ENCODE data around the gene TMC8.

Gene TMC8

DNA sequence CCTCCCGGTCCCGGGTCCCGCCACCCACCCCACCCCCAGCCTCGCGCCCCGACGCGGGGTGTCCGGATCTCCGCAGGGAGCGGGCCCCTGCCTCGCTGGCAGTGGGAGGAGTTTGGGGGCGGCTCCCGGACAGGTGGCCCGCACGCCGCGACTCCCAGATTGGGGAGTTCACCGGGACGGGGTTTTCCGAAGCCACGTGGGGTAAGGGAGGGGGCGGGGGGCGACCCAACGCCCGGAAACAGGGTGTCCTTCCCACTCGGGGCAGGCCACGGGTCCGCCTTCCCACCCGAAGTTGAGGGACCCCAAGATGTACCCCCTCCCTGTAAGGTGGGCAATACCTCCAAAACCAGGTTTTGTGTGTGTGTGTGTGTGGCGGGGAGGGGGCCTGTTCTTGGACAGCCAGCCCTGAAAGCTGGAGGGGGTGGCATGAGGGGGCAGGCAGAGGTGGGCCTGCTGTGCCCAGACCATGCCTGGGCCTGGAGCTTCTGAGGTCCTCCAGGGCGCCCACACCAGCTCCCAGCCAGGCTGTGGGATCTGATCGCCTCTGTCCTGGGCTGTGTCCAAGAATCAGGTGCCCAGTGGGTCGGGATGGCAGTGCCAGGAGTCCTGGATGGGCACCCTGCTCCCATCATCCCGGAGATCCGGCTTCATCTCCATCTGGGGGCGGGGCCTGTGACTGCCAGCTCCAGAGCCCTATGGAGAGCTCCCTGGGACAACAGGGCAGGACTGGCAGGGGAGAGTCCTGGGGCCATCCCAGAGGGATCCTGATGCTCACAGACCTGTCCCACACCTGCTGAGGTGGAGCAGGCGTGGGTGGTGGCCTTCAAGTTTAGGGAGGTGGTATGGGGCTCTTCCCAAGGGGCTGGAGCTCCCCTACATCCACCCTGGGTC lies 38.6 kb downstream of the TMC8 start (continued):
- TF ChIP-seq KLF1 (tag by site-specific recombination; IDR thresholded peaks at IDR 0.05), result peak; percentile 51; the same call in 1 of the 2 replicates
- TF ChIP-seq GFI1B (tag by site-specific recombination; IDR thresholded peaks at IDR 0.05), result no peak
- TF ChIP-seq ZNF76 (tag by site-specific recombination; IDR thresholded peaks at IDR 0.05; ENCODE audit: borderline replicate concordance, low read depth), result peak; percentile 20; the same call in 1 of the 2 replicates
- no peak for TF ChIP-seq ZNF138 (tag by site-specific recombination; IDR thresholded peaks at IDR 0.05; ENCODE audit: borderline replicate concordance)
- TF ChIP-seq SP3 (tag by site-specific recombination; IDR thresholded peaks at IDR 0.05), result peak; percentile 80
- TF ChIP-seq, protein P1, sequence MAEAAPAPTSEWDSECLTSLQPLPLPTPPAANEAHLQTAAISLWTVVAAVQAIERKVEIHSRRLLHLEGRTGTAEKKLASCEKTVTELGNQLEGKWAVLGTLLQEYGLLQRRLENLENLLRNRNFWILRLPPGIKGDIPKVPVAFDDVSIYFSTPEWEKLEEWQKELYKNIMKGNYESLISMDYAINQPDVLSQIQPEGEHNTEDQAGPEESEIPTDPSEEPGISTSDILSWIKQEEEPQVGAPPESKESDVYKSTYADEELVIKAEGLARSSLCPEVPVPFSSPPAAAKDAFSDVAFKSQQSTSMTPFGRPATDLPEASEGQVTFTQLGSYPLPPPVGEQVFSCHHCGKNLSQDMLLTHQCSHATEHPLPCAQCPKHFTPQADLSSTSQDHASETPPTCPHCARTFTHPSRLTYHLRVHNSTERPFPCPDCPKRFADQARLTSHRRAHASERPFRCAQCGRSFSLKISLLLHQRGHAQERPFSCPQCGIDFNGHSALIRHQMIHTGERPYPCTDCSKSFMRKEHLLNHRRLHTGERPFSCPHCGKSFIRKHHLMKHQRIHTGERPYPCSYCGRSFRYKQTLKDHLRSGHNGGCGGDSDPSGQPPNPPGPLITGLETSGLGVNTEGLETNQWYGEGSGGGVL (tag by site-specific recombination; IDR thresholded peaks at IDR 0.05), result peak; percentile 62
- no peak for TF ChIP-seq ZNF16 (tag by site-specific recombination; IDR thresholded peaks at IDR 0.05; ENCODE audit: low read depth)
- TF ChIP-seq, protein P2, sequence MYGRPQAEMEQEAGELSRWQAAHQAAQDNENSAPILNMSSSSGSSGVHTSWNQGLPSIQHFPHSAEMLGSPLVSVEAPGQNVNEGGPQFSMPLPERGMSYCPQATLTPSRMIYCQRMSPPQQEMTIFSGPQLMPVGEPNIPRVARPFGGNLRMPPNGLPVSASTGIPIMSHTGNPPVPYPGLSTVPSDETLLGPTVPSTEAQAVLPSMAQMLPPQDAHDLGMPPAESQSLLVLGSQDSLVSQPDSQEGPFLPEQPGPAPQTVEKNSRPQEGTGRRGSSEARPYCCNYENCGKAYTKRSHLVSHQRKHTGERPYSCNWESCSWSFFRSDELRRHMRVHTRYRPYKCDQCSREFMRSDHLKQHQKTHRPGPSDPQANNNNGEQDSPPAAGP (tag by site-specific recombination; IDR thresholded peaks at IDR 0.05), result 0 out of 2 replicates have a peak, but pooled peaks have one; percentile 11
- peak; percentile 74 for TF ChIP-seq ZFHX2 (tag by site-specific recombination; conservative IDR thresholded peaks at IDR 0.05)
- TF ChIP-seq KLF10 (tag by site-specific recombination; IDR thresholded peaks at IDR 0.05), result no peak
- TF ChIP-seq, protein P3, sequence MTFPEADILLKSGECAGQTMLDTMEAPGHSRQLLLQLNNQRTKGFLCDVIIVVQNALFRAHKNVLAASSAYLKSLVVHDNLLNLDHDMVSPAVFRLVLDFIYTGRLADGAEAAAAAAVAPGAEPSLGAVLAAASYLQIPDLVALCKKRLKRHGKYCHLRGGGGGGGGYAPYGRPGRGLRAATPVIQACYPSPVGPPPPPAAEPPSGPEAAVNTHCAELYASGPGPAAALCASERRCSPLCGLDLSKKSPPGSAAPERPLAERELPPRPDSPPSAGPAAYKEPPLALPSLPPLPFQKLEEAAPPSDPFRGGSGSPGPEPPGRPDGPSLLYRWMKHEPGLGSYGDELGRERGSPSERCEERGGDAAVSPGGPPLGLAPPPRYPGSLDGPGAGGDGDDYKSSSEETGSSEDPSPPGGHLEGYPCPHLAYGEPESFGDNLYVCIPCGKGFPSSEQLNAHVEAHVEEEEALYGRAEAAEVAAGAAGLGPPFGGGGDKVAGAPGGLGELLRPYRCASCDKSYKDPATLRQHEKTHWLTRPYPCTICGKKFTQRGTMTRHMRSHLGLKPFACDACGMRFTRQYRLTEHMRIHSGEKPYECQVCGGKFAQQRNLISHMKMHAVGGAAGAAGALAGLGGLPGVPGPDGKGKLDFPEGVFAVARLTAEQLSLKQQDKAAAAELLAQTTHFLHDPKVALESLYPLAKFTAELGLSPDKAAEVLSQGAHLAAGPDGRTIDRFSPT (tag by site-specific recombination; IDR thresholded peaks at IDR 0.05), result peak; percentile 99
- TF ChIP-seq, protein P4, sequence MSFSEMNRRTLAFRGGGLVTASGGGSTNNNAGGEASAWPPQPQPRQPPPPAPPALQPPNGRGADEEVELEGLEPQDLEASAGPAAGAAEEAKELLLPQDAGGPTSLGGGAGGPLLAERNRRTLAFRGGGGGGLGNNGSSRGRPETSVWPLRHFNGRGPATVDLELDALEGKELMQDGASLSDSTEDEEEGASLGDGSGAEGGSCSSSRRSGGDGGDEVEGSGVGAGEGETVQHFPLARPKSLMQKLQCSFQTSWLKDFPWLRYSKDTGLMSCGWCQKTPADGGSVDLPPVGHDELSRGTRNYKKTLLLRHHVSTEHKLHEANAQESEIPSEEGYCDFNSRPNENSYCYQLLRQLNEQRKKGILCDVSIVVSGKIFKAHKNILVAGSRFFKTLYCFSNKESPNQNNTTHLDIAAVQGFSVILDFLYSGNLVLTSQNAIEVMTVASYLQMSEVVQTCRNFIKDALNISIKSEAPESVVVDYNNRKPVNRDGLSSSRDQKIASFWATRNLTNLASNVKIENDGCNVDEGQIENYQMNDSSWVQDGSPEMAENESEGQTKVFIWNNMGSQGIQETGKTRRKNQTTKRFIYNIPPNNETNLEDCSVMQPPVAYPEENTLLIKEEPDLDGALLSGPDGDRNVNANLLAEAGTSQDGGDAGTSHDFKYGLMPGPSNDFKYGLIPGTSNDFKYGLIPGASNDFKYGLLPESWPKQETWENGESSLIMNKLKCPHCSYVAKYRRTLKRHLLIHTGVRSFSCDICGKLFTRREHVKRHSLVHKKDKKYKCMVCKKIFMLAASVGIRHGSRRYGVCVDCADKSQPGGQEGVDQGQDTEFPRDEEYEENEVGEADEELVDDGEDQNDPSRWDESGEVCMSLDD (tag by site-specific recombination; IDR thresholded peaks at IDR 0.05), result peak; percentile 79
- peak; percentile 68 for TF ChIP-seq ZIC2 (tag by site-specific recombination; IDR thresholded peaks at IDR 0.05)
- peak; percentile 44 for TF ChIP-seq SP2 (tag by site-specific recombination; IDR thresholded peaks at IDR 0.05)
- peak; percentile 96 for TF ChIP-seq ZNF335 (tag by site-specific recombination; conservative IDR thresholded peaks at IDR 0.05)
- peak; percentile 92 for TF ChIP-seq IKZF3 (tag by site-specific recombination; IDR thresholded peaks at IDR 0.05)
- TF ChIP-seq ZNF600 (tag by site-specific recombination; IDR thresholded peaks at IDR 0.05), result peak; percentile 80
- no peak for TF ChIP-seq ZNF658 (tag by site-specific recombination; IDR thresholded peaks at IDR 0.05)
- TF ChIP-seq, protein P5, sequence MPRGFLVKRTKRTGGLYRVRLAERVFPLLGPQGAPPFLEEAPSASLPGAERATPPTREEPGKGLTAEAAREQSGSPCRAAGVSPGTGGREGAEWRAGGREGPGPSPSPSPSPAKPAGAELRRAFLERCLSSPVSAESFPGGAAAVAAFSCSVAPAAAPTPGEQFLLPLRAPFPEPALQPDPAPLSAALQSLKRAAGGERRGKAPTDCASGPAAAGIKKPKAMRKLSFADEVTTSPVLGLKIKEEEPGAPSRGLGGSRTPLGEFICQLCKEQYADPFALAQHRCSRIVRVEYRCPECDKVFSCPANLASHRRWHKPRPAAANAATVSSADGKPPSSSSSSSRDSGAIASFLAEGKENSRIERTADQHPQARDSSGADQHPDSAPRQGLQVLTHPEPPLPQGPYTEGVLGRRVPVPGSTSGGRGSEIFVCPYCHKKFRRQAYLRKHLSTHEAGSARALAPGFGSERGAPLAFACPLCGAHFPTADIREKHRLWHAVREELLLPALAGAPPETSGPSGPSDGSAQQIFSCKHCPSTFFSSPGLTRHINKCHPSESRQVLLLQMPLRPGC (tag by site-specific recombination; IDR thresholded peaks at IDR 0.05), result no peak
- TF ChIP-seq GLIS1 (tag by site-specific recombination; IDR thresholded peaks at IDR 0.05), result peak; percentile 94
- peak; percentile 90 for TF ChIP-seq GLIS2 (tag by site-specific recombination; IDR thresholded peaks at IDR 0.05)
- no peak for TF ChIP-seq GLI2 (tag by site-specific recombination; IDR thresholded peaks at IDR 0.05; ENCODE audit: borderline replicate concordance, low read depth)
- TF ChIP-seq ZNF341 (tag by site-specific recombination; IDR thresholded peaks at IDR 0.05; ENCODE audit: low read depth), result peak; percentile 69
